Measurements from ENCODE around the gene AZGP1. TPM values are rescaled to one million over a fixed set of nuclear protein-coding genes. Genes with fewer than 3 reads are reported as not detected.

The AZGP1 gene
- total RNA-seq = 10 to 100 TPM; 10.7 to 28.8 (median 16.1) TPM
- polyA plus RNA-seq = 17.0 TPM
- long read RNA-seq, donor 1, transcript AZGP1-201 (4 exons, 1,307 nt) = major isoform, 18 of 26 reads
- long read RNA-seq, donor 1, partial matches to known transcripts = 0 of 26 reads
- long read RNA-seq, donor 1, other reads (novel, unspliced or antisense) = 8 of 26 reads
- long read RNA-seq, donor 2, partial matches to known transcripts = 0 of 3 reads
- long read RNA-seq, donor 2, other reads (novel, unspliced or antisense) = 1 of 3 reads
- long read RNA-seq, donor 3, partial matches to known transcripts = 0 of 7 reads
- long read RNA-seq, donor 3, other reads (novel, unspliced or antisense) = 2 of 7 reads
- long read RNA-seq, donor 4, transcript AZGP1-201 (4 exons, 1,307 nt) = major isoform, 5 of 12 reads
- long read RNA-seq, donor 4, partial matches to known transcripts = 0 of 12 reads
- long read RNA-seq, donor 4, other reads (novel, unspliced or antisense) = 4 of 12 reads

DNA sequence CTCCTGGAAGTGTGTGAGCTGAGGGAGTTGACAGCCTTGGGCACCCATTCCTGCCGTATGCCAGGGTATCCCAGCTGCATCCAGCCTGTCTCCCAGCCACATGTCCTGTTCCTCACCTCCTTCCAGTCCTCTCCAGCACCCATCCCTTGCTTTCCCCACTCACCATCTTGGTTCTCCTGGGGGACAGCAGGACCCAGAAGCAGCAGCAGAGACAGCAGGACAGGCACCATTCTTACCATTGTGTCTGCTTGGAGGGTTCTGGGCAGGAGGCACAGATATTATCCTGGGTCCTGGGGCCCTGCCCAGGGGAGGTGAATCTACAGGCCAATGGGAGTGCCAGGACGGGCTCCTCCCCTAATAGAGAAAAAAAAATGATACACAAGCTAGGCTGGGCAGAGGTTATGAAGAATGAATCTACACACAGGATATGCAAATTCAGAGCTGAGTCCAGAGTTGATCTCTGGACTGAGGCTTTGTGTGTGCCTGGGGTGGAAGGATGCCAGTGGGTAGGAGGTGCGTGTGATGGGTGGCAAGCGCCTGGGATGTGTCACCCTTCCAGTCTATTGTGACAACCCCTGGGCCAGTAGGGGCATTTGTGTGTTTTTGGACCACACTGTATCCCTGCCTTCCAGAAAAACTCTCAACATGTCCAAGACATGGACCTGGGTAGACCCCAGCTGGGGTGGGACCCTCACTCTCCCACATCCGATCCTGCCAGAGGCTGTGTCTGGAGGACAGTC, at the start of gene AZGP1:
TSS of gene AZGP1 (minus strand) at position 250 of the 740 bp plus-strand sequence. CDS start at position 239, 11 bp downstream.
- ATAC-seq (peak; percentile 57 to 64), DNase-seq (no peak)
- Histone ChIP-seq H3K27ac (ENCODE audit: low read length) (no peak within 1 kb of the TSS), H3K27me3 (ENCODE audit: control insufficient read depth, insufficient read depth) (no peaks in the 10 kb centered on the region), H3K9me3 (ENCODE audit: control insufficient read depth, low read length) (no peaks in the 10 kb centered on the region), H3K4me1 (ENCODE audit: control insufficient read depth, insufficient read depth, low read length) (no peaks in the 10 kb centered on the region), H3K4me3 (ENCODE audit: low read length) (no peak within 1 kb of the TSS)
- 53% methylated on average over 5 of the region's 5 CpGs for WGBS
- intact Hi-C loops (cut with DNase I) = no loop called here

DNA sequence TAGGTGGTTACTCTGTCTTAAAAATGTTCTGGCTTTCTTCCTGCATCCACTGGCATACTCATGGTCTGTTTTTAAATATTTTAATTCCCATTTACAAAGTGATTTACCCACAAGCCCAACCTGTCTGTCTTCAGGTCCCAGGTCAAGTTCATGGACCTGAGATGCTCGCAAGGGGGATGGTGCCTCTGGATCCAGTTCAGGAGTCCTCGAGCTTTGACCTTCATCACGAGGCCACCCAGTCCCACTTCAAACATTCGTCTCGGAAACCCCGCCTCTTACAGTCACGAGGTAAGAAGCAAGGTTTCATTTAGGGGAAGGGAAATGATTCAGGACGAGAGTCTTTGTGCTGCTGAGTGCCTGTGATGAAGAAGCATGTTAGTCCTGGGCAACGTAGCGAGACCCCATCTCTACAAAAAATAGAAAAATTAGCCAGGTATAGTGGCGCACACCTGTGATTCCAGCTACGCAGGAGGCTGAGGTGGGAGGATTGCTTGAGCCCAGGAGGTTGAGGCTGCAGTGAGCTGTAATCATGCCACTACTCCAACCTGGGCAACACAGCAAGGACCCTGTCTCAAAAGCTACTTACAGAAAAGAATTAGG, 48.3 kb upstream of the AZGP1 start:
- 87% methylated on average over 12 of the region's 12 CpGs for WGBS
- Histone ChIP-seq H3K9me3 (ENCODE audit: control insufficient read depth, low read length) (no peaks in the 10 kb centered on the region), H3K4me3 (ENCODE audit: low read length) (no peak overlapping the region), H3K4me1 (ENCODE audit: control insufficient read depth, insufficient read depth, low read length) (no peaks in the 10 kb centered on the region), H3K27me3 (ENCODE audit: control insufficient read depth, insufficient read depth) (no peaks in the 10 kb centered on the region), H3K27ac (ENCODE audit: low read length) (no peak overlapping the region)
- DNase-seq = no peak
- no peak for ATAC-seq
- intact Hi-C loops (cut with DNase I) = no loop called here

DNA sequence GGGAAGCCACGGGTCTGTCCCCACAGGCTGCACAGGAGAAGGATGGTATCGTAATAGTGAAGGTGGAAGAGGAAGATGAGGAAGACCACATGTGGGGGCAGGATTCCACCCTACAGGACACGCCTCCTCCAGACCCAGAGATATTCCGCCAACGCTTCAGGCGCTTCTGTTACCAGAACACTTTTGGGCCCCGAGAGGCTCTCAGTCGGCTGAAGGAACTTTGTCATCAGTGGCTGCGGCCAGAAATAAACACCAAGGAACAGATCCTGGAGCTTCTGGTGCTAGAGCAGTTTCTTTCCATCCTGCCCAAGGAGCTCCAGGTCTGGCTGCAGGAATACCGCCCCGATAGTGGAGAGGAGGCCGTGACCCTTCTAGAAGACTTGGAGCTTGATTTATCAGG, 47.7 kb upstream of the AZGP1 start:
- DNase-seq (no peak), ATAC-seq (no peak)
- Histone ChIP-seq H3K27me3 (ENCODE audit: control insufficient read depth, insufficient read depth) (no peaks in the 10 kb centered on the region), H3K4me3 (ENCODE audit: low read length) (no peak overlapping the region), H3K9me3 (ENCODE audit: control insufficient read depth, low read length) (no peaks in the 10 kb centered on the region), H3K4me1 (ENCODE audit: control insufficient read depth, insufficient read depth, low read length) (no peaks in the 10 kb centered on the region), H3K27ac (ENCODE audit: low read length) (no peak overlapping the region)
- intact Hi-C loops (cut with DNase I) = no loop called here
- 95% methylated on average over 12 of the region's 12 CpGs for WGBS

DNA sequence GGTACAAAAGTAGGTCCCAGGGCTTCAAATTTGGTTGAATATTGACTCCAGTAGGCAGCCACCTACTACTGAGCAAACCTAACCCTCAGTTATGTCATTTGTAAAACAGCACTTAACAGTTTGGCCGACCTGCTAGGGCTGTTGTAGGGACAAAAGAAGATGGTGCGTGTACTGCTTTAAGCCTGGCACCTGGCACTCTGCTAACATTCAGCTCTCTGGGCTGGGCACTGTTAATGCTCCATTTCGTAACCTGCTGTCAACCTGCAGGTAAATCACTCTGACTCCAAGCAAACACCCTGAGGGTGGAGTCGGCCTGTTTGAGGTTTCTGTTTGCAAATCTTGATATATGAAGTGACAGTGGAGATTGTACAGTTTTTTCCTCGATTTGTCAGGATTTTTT, 46.8 kb upstream of the AZGP1 start:
- Histone ChIP-seq H3K9me3 (ENCODE audit: control insufficient read depth, low read length) (no peaks in the 10 kb centered on the region), H3K4me3 (ENCODE audit: low read length) (no peak overlapping the region), H3K4me1 (ENCODE audit: control insufficient read depth, insufficient read depth, low read length) (no peaks in the 10 kb centered on the region), H3K27ac (ENCODE audit: low read length) (no peak overlapping the region), H3K27me3 (ENCODE audit: control insufficient read depth, insufficient read depth) (no peaks in the 10 kb centered on the region)
- intact Hi-C loops (cut with DNase I) = no loop called here
- DNase-seq (no peak), ATAC-seq (peak in 1 of 2 donors; percentile 47)
- 81% methylated on average over 5 of the region's 5 CpGs for WGBS

DNA sequence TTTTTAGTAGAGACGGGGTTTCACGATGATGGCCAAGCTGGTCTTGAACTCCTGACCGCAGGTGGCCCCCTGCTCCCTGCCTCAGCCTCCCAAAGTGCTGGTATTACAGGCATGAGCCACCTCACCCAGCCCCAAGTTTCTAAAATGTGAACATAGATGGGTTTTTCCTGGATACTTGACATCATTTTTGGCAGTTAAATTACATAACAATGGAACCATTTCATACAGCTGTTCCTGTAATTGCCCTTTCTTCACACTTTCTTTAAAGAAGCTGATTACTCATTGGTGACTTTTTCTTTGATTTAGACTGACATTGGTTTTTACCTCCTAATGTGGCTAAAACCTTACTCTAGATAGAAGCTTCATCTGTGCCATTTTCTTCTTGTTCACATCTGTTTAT, 45.5 kb upstream of the AZGP1 start:
- Histone ChIP-seq H3K4me3 (ENCODE audit: low read length) (no peak overlapping the region), H3K27me3 (ENCODE audit: control insufficient read depth, insufficient read depth) (no peaks in the 10 kb centered on the region), H3K9me3 (ENCODE audit: control insufficient read depth, low read length) (no peaks in the 10 kb centered on the region), H3K27ac (ENCODE audit: low read length) (no peak overlapping the region), H3K4me1 (ENCODE audit: control insufficient read depth, insufficient read depth, low read length) (peaks cover 2% of the 10 kb centered on the region)
- intact Hi-C loops (cut with DNase I) = no loop called here
- ATAC-seq (no peak), DNase-seq (no peak)
- 86% methylated on average over 3 of the region's 3 CpGs for WGBS

DNA sequence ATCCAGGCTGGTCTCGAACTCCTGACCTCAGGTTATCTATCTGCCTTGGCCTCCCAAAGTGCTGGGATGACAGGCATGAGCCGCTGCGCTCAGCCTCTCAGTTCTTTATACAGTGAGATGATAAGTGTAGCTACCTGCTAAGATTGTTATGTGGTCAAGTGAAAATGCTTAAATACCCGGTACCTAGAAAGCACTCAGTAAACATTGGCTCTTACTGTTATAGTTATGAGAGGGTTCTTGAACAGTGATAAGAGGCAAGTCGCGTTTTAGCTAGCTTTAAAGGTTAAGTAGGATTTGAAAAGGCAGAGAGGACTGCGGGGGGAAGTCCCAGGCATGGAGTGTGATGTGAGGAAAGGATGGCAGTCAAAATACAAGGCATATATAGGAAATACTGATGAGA, 44.1 kb upstream of the AZGP1 start:
- intact Hi-C loops (cut with DNase I) = no loop called here
- no peak overlapping the region for H3K27ac ChIP-seq (ENCODE audit: low read length)

DNA sequence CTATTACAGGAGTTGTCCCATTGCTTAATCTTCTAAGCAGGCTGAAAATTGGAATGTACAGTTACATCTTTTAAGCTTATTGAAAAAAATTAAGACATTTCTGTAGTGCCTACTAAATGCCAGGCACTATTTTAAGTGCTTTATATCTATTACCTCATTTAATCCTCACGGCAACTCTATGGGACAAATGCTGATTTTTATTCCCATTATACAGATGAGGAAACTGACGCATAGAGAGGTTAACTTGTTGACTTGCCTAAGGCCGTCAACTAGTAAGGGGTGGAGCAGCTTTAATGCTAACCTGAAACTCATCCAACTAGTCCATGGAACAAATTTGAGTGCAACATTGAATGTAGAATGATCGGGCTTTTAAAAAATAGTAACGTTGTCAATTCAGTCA, 42.0 kb upstream of the AZGP1 start:
- Histone ChIP-seq H3K4me1 (ENCODE audit: control insufficient read depth, insufficient read depth, low read length) (peaks cover 2% of the 10 kb centered on the region), H3K27ac (ENCODE audit: low read length) (no peak overlapping the region), H3K9me3 (ENCODE audit: control insufficient read depth, low read length) (no peaks in the 10 kb centered on the region), H3K4me3 (ENCODE audit: low read length) (no peak overlapping the region), H3K27me3 (ENCODE audit: control insufficient read depth, insufficient read depth) (no peaks in the 10 kb centered on the region)
- intact Hi-C loops (cut with DNase I) = no loop called here
- 93% methylated on average over 5 of the region's 5 CpGs for WGBS
- ATAC-seq (no peak), DNase-seq (no peak)

More for the DNA sequence above, 44.1 kb upstream of the AZGP1 start:
- Histone ChIP-seq H3K4me1 (ENCODE audit: control insufficient read depth, insufficient read depth, low read length) (peaks cover 2% of the 10 kb centered on the region), H3K27me3 (ENCODE audit: control insufficient read depth, insufficient read depth) (no peaks in the 10 kb centered on the region), H3K9me3 (ENCODE audit: control insufficient read depth, low read length) (no peaks in the 10 kb centered on the region), H3K4me3 (ENCODE audit: low read length) (no peak overlapping the region)
- no peak for ATAC-seq
- no peak for DNase-seq
- 66% methylated on average over 7 of the region's 7 CpGs for WGBS

DNA sequence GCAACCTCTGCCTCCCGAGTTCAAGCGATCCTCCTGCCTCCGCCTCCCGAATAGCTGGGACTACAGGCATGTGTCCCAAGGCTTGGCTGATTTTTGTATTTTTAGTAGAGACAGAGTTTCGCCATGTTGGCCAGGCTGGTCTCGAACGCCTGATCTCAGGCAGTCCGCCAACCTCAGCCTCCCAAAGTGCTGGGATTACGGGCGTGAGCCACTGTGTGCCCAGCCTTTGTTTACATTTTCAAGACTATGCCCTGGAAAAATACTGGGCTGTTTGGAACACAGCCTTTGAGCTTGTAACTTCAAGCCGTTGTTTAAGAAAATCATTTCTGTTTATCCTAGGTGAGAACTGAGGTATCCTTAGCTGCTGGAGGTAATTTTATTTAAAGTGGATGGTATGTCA, 41.5 kb upstream of the AZGP1 start:
- Histone ChIP-seq H3K27ac (ENCODE audit: low read length) (no peak overlapping the region), H3K4me1 (ENCODE audit: control insufficient read depth, insufficient read depth, low read length) (peaks cover 2% of the 10 kb centered on the region), H3K27me3 (ENCODE audit: control insufficient read depth, insufficient read depth) (no peaks in the 10 kb centered on the region), H3K4me3 (ENCODE audit: low read length) (no peak overlapping the region), H3K9me3 (ENCODE audit: control insufficient read depth, low read length) (no peaks in the 10 kb centered on the region)
- DNase-seq (no peak), ATAC-seq (no peak)
- WGBS = 78% methylated on average over 11 of the region's 11 CpGs
- intact Hi-C loops (cut with DNase I) = no loop called here

DNA sequence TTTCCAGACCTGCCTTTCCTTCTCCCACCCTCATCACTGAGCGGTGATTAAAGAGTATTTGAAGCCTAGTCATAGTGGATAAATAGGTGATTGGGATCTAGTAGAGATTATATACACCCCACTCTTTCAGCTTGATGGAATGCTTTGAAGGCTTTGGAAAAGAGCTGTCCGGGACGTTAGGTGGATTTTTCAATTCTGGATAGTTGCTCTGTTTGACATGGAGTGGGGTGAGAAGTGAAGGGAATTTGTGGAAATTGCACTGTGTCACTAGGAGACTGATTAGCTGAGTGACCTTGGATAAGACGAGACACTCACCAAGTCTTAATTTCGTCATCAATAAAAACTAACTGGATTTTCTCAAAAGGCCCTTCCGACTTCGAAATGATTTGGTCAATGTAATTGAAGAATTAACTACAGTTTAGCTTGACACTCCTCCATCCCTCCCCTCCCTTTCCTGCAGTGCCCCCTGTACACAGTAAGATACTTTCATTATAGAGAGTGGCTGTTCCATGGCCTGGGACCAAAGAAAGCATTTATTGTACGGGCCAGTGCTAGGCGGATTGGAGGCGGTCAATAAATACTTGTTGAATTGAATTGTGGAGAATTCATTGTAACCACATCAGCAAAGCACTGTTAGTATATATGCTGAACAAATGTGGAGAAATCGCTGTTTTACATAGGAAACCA, 40.5 kb upstream of the AZGP1 start:
- intact Hi-C loops (cut with DNase I) = no loop called here
- no peaks in the 10 kb centered on the region for H3K9me3 ChIP-seq (ENCODE audit: control insufficient read depth, low read length)
- 19% methylated on average over 11 of the region's 11 CpGs for WGBS
- H3K27ac ChIP-seq (ENCODE audit: low read length) = peak overlapping the region; percentile 90
- DNase-seq = no peak
- H3K4me3 ChIP-seq (ENCODE audit: low read length) = peak overlapping the region; percentile 98
- peak in 1 of 2 donors; percentile 45 for ATAC-seq
- peaks cover 2% of the 10 kb centered on the region for H3K4me1 ChIP-seq (ENCODE audit: control insufficient read depth, insufficient read depth, low read length)
- H3K27me3 ChIP-seq (ENCODE audit: control insufficient read depth, insufficient read depth) = no peaks in the 10 kb centered on the region

DNA sequence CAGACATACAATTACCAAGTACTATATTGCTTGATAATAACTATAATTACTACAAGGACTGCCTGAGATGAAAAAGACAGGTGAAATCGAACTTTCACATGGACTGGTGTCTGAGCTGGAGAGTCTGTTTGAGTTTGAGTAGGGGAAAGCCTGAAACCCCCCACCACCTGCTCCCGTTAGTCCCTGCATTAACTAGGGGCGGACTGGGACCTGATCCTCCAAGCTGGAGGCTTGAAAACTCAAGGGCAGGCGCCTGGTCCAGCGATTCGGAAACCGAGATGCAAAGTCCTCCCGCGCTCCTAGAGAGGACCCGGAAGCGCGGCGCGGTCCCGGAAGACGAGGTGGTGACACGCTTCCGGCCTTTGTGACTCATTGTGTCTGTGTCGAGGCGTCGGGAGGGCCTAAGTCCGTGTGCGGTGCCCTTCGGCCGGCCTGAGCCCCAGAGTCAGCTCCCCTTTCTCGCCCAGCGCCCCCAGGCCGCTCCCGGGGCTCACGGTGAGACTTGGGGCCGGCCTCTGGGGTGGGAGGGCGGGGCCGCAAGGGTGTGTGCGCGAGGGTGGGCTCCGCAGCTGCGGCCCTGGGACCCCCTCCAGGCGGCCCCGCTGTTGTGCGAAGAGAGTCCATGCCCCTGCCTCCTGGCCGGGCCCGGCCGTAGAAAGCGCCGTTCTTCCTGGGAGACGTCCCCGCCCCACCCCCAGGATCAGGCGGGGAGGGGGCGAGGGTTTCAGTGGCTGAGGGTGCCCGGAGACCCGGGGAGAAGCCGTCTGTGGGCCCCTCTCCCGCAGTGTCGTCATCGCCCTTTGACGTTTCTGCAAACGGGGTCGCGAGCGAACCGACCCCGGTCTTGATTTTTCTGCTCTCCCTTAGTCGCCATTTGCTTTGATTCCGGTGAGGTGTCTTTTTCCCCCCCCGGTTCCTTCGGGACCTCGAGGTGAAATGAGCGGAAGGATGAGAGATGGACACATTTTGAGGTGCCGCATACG, 39.7 kb upstream of the AZGP1 start, which contains the start of gene ZKSCAN1:
TSS of gene ZKSCAN1 (plus strand) at position 365 of the 983 bp plus-strand sequence. CDS start 7,911 bp downstream, outside the sequence.
- Histone ChIP-seq H3K27ac (ENCODE audit: low read length) (peak within 1 kb of the TSS; percentile 90), H3K4me1 (ENCODE audit: control insufficient read depth, insufficient read depth, low read length) (peaks cover 2% of the 10 kb centered on the region), H3K4me3 (ENCODE audit: low read length) (peak within 1 kb of the TSS; percentile 98), H3K27me3 (ENCODE audit: control insufficient read depth, insufficient read depth) (no peaks in the 10 kb centered on the region), H3K9me3 (ENCODE audit: control insufficient read depth, low read length) (no peaks in the 10 kb centered on the region)
- peak; percentile 90 to 95 (median 94) for DNase-seq
- peak; percentile 98 to 99 for ATAC-seq
- intact Hi-C loops (cut with DNase I) = no loop called here
- WGBS = 2% methylated on average over 70 of the region's 70 CpGs

All from right cardiac atrium (tissue), 5 donors.